CD4-positive, alpha-beta T cell treated with Interleukin-6 for 4 hours (primary cell): Measurements from ENCODE around the gene CD44.

Experiments used
- DNase-seq: peaks from one replicate; pipeline ENCODE4 v3.0.0-alpha.2; 2020; ENCODE audit warnings: mixed read lengths

Gene CD44

GRCh38 chr11:35141071-35141470 is 2.1 kb downstream of the CD44 start:
- DNase-seq: no peak

GRCh38 chr11:35141571-35141971 is 2.6 kb downstream of the CD44 start:
- DNase-seq: peak; percentile 57

GRCh38 chr11:35142481-35143075 is 3.6 kb downstream of the CD44 start:
- DNase-seq: peak; percentile 71

- DNase-seq: no peak
These were observed 4.5 kb downstream of the CD44 start for GRCh38 chr11:35143297-35144135.

GRCh38 chr11:35144136-35144741 is 5.3 kb downstream of the CD44 start:
- DNase-seq: peak; percentile 69

GRCh38 chr11:35144806-35145205 is 5.8 kb downstream of the CD44 start:
- DNase-seq: no peak

- no peak for DNase-seq
These were observed 6.3 kb downstream of the CD44 start for GRCh38 chr11:35145271-35145670.

GRCh38 chr11:35146074-35146521 is 7.1 kb downstream of the CD44 start:
- peak; percentile 81 for DNase-seq

GRCh38 chr11:35146711-35147110 is 7.7 kb downstream of the CD44 start:
- no peak for DNase-seq

- DNase-seq: no peak
These were observed 8.3 kb downstream of the CD44 start for GRCh38 chr11:35147235-35147634.

- DNase-seq: peak; percentile 65
These were observed 9.3 kb downstream of the CD44 start for GRCh38 chr11:35148163-35148837.

- no peak for DNase-seq
These were observed 11.5 kb downstream of the CD44 start for GRCh38 chr11:35150454-35150853.

- DNase-seq: no peak
These were observed 12.3 kb downstream of the CD44 start for GRCh38 chr11:35151241-35151640.

- DNase-seq: no peak
These were observed 12.8 kb downstream of the CD44 start for GRCh38 chr11:35151683-35152280.

GRCh38 chr11:35152575-35152974 is 13.6 kb downstream of the CD44 start:
- no peak for DNase-seq

- DNase-seq: no peak
These were observed 14.3 kb downstream of the CD44 start for GRCh38 chr11:35153280-35153679.

- no peak for DNase-seq
These were observed 16.0 kb downstream of the CD44 start for GRCh38 chr11:35154952-35155351.

- no peak for DNase-seq
These were observed 16.7 kb downstream of the CD44 start for GRCh38 chr11:35155677-35156076.

- DNase-seq: no peak
These were observed 19.1 kb downstream of the CD44 start for GRCh38 chr11:35157814-35158700.

GRCh38 chr11:35158701-35159510 is 19.9 kb downstream of the CD44 start:
- DNase-seq: no peak

GRCh38 chr11:35160246-35160824 is 21.4 kb downstream of the CD44 start:
- DNase-seq: no peak
